Urothelium cell line (cell line): ENCODE data around the gene SH3BP1.
"Not testable (repeated sequence)": the region's sequence is repeated elsewhere in the genome, so short reads cannot be mapped to it uniquely, and the experiment has no call there.

ENCODE experiments used
- DNase-seq: peaks from one replicate; pipeline ENCODE4 v3.0.0; 2011; ENCODE audit warnings: low spot score, mixed read lengths
- FAIRE-seq: peaks from 2 replicates; lab custom pipeline; 2011; peaks lifted over from hg19 to GRCh38; lab: Jason Lieb, UNC

SH3BP1 gene

DNA sequence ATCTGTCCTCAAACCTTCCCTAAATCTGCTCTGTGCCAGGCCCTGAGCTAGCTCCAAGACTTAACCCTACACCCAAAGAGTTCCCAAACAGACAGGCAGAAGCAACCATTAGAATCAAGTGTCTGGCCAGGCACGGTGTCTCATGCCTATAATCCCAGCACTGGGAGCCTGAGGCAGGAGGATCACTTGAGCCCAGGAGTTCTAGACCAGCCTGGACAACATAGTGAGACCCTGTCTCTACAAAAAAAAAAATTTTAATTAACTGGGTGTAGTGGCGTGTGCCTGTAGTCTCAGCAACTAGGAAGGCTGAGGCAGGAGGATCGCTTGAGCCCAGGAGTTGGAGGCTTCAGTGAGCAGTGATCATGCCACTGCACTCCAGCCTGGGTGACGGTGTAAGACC, 17.1 kb downstream of the SH3BP1 start:
- FAIRE-seq, DNase-seq: not testable (repeated sequence)

GRCh38 chr22:37657590-37658132, 18.2 kb downstream of the SH3BP1 start:
- DNase-seq (no peak), FAIRE-seq (no peak)

DNA sequence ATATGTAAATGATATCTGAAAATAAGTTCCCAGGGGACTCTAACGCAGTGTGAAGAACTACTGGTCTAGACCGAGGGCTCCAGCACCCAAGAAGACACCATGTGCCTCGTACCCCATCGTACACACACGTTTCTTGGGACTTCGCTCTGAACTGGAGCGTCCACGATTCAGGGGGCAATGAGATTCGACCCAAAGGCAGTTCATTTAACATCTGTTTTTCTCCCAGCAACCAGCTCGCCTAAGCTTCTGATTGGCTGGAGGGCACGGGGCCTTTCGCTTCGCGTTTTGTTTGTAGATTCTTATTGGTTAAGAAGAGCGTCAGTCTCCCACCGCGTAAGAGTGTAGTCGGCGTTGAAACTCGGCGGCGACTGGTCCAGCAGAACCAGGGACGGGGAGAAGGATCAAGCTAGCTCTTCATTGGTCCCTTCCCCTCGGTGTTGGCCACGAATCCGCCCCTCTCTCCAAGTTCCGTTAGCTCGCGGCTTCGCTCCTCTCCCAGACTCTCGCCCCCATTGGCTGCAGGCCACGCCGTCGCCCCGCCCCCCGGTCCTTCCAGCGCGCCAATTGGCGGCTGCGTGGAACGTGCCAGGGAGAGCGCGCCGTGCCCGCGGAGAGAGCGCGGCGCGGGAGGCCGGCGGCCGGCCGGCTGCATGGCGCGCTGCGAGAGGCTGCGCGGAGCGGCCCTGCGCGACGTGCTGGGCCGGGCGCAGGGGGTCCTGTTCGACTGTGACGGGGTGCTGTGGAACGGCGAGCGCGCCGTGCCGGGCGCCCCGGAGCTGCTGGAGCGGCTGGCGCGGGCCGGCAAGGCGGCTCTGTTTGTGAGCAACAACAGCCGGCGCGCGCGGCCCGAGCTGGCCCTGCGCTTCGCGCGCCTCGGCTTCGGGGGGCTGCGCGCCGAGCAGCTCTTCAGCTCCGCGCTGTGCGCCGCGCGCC, 18.9 kb downstream of the SH3BP1 start, which contains the start of gene PDXP:
PDXP (plus strand) TSS at position 591 of the 933 bp plus-strand sequence; CDS start at position 651, 60 bp downstream.
- peak; percentile 99 for DNase-seq
- peak; percentile 98 for FAIRE-seq

GRCh38 chr22:37659066-37659896, 19.8 kb downstream of the SH3BP1 start:
- FAIRE-seq, result peak; percentile 71
- DNase-seq, result peak; percentile 60

DNA sequence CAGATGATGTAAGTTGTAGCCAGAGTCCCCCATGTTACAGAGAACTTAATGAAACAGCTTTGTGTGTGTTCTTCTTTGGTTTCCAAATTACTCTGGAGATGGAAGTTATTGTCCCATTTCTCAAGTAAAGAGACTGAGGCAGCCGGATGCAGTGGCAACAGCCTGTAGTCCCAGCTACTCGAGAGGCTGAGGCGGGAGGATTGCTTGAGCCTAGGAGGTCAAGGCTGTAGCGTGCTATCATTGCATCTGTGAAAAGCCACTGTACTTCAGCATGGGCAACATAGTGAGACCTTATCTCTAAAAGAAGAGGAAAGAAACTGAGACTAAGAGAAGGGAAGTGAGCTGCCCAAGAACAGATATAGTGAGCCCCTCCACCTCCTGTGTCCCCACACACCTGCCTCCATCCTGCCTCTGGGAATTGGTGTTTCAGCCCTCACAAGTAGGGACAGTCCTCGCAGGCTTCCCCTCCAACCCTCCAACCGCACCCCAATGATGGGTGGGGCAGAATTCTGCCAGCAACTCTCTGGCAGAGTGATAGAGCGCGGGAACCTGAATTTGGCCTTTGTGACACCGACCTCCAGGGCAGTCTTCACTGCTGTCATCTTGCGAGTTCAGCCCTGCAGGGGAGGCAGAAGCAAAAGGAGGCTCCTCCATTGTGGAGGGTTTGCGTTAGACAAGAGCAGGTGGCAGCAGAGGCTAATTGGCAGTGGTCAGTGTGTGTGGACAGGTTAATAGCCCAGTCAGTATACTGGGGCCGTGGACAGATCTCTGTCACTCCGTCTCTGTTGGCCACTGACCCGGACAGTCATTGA, 20.6 kb downstream of the SH3BP1 start:
- FAIRE-seq (peak; percentile 58), DNase-seq (no peak)

GRCh38 chr22:37660709-37661045, 21.2 kb downstream of the SH3BP1 start:
- DNase-seq, result no peak
- FAIRE-seq, result no peak

DNA sequence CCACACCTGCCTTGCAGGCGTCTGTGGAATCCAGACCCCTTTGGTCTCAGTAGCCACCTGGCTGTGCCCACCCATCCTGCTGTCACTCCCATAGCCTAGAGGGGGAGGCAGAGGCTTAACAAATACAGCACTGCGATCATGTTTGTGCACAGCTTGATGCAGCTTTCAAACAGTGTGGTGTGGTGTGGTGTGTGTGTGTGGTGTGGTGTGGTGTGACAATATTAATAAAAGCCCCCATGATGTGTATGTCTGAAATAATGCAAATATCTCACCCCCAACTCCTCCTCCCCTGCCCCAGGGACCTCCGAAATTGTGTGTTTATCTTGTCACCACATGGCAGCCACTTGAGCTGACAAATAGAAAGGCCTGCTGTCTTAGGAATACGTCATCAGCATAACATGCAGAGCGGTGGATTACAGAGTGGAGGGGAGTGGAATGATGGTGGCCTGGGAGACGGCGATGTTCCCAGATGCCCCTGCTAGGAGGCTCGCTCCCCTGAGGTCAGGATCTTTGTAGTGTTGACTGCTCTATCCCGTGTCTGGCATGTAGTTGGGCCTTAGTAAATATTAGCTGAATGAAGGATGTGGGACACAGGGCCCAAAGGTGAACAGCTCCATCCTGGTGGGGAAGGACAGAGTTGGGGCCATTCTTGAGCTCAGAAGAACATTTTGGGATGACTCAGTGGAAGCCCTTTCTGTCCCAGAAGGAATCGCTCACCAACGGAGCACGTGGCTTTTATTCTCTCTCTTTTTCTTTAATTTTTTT, 21.9 kb downstream of the SH3BP1 start:
- DNase-seq (no peak), FAIRE-seq (peak; percentile 48)

DNA sequence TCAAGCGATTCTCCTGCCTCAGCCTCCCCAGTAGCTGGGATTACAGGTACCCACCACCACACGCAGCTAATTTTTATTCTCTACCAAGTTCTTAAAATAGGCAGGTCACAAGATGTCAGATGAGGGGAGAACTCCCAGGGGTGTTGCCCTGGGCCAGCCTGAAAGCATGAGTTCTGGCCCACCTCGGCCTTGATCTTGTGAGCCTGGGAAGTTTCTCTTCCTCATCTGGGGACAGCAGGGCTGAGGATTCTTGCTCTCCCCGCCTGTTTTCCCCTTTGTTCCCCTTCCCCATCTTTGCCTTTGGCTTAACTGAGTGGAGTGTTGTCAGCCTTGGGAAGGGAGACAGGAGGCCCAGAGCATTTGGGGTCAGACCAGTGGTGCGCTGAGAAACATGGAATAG, 22.6 kb downstream of the SH3BP1 start:
- DNase-seq, result no peak
- no peak for FAIRE-seq

DNA sequence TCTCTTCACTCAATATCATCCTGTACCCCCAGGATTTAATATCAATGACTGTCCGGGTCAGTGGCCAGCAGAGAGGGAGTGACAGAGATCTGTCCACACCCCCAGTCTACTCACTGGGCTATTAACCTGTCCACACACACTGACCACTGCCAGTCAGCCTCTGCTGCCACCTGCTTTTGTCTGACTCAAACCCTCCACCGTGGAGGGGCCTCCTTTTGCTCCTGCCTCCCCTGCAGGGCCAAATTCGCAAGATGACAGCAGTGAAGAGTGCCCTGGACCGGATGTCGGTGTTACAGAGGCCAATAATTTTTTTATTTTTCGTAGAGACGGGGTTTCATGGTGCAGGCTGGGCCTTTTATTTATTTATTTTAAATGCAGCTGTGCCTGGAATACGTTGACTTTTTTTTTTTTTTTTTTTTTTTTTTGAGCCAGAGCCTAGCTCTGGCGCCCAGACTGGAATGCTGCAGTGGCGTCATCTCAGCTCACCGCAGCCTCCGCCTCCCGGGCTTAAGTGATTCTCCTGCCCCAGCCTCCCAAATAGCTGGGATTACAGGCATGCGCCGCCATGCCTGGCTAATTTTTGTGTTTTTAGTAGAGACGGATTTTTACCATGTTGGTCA, 24.2 kb downstream of the SH3BP1 start:
- FAIRE-seq (no peak), DNase-seq (no peak)

- DNase-seq (no peak), FAIRE-seq (peak; percentile 69)
Measured at GRCh38 chr22:37664249-37665101, 25.0 kb downstream of the SH3BP1 start.

GRCh38 chr22:37665487-37665886, 26.0 kb downstream of the SH3BP1 start:
- no peak for DNase-seq
- FAIRE-seq, result no peak

DNA sequence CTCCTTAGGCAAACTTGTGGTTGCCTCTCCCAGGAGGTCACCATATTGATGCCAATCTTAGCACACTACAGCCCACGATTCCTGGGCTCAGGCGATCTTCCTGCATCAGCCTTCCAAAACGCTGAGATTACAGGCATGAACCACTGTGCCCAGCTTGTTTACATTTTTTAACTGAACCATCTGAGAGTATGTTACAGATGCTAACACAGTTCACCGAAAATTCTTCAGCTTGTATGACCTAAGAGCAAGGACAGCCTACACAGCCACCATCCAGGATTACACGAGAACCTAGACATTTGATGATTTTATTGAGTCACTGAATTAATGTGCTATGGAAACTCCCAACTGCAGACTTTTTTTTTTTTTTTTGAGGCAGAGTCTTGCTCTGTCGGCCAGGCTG, 30.1 kb downstream of the SH3BP1 start:
- DNase-seq, result no peak
- FAIRE-seq, result peak; percentile 23

DNA sequence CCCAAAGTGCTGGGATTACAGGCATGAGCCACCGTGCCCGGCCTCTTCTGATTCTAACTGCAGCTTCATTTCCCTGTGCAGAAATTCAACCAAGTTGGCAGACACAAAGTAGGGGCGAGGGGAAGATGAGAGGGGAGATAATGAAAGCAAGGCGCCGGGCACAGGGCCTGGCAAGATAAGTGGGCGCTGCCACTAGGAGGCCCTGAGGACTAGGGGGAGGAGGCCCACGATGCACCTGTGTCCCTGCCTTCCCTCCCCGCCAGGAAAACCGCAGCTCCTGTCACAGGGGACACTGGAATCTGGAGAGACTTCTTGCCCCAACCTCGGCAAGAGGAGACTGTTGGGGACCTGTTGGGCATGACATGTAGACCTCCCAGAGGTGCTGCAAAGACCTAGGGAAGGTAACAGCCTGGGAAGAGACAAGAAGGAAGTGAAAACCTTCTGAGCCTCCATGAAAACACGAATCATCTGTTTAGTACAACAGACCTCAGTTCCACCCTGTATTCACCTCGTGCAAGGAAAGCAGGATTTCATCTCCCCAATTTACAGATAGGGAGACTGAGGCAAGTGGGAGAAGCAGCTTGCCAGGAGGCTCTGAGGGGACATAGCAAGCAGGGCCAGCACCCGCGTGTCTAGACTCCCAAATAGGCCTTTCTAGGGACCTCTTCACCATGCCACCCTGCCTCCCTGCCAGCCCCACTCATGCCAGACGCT, 32.9 kb downstream of the SH3BP1 start:
- DNase-seq (no peak), FAIRE-seq (peak; percentile 50)

DNA sequence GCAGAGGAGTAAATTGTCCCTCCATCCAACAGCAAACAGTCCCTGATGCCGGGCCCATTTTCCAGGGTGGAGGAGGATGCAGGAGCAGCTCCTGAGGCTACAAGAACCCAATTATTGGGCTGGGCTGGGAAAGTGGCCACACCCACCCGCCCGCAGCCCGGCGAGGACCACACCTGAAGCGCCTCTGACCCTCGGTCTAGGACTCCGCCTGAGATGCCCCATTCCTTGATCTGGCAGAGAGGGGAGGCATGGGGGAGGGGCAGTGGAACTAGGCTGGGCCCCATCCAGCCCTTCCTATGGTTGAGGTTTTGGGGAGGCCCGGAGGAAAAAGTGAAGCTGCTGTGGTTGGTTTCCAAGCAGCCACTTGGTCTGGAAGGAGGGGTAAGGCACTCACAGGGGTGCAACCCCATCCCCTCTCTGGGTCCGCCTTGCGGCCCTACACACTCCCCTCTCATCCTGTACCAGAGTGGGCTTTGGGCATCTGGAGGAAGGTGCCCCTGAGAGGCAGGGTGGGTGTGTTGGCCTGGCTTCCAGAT, 33.5 kb downstream of the SH3BP1 start:
- DNase-seq, result no peak
- FAIRE-seq, result no peak

GRCh38 chr22:37674248-37674647, 34.8 kb downstream of the SH3BP1 start:
- FAIRE-seq (no peak), DNase-seq (no peak)

DNA sequence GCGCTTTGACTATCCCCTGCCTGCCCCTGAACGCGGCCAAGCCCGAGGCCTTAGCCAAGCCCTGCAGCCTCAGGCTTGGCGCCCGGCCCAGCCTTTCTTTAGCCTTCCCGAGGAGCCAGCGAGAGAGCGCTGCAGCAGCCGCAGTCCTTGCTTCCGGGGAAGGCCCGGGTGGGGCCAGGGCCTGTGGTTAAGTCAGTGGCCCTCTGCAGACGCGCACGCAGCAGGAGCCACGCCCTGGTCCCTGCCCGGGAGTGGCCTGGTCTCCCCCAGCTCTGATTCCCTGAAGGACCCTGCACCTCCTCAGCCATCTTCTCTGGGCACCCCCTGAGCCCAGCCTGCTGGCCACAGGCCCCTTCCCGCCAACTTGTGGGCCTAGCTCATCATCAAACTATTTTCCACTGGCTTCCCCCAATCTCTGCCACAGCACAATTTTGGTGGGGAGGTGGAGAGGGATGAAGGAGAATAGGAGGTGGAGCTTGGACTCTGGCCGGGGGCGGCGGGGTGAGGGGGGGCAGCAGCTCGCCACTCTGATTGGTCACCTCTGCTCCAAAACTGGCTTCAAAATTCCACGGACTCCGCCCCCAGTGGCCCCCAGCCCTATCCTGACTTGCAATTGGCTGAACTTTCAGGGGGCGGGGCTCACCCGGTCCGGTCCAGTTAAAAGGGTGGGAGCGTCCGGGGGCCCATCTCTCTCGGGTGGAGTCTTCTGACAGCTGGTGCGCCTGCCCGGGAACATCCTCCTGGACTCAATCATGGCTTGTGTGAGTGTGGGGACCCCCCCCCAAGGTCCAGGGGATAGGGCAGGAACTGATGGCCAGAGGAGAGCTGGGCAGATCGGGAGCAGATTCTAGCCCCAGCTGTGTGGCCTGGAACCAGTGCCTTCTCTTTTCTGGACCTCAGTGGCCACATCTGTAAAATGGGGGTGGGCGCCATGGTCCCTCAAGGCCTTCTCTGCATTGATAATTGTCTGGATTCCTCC, 35.8 kb downstream of the SH3BP1 start, which contains the start of gene LGALS1:
LGALS1 (plus strand) TSS at position 686 of the 979 bp plus-strand sequence; CDS start at position 753, 67 bp downstream.
- FAIRE-seq, result peak; percentile 88
- DNase-seq, result peak; percentile 98
